ENCODE measurements around the gene NECTIN1.

GRCh38 chr11:119661226-119661625, 67.8 kb downstream of the NECTIN1 start:
- TF ChIP-seq CTCF (IDR thresholded peaks at IDR 0.05): no peak
- no peak for TF ChIP-seq EZH2phosphoT487 (IDR thresholded peaks at IDR 0.05)
- no peak for TF ChIP-seq EZH2 (IDR thresholded peaks at IDR 0.05)

Measured in neural progenitor cell (in vitro differentiated cells).